Endothelial cell of umbilical vein (primary cell): ENCODE measurements around the gene ANKZF1. TPM values are rescaled to one million over a fixed set of nuclear protein-coding genes. Genes with fewer than 3 reads are reported as not detected.

ENCODE experiments used
- BruUV-seq: library from RNA; stranded (reverse); fragments of 400-500 nt; replicated peaks from 2 replicates; lab custom pipeline; 2021; lab: Mats Ljungman, UMichigan
- CTCF ChIA-PET: fragments of 300-600, 350-600 bp; sonication (Branson Sonifier 250); formaldehyde crosslinking; loops from one replicate; lab custom pipeline; 2021; ENCODE audit warnings: antibody characterized with exemption, inconsistent platforms; lab: Charles Lee
- POLR2A ChIA-PET: fragments of 300-600, 350-600 bp; sonication (Branson Sonifier 250); formaldehyde crosslinking; loops from one replicate; lab custom pipeline; 2021; ENCODE audit warnings: antibody characterized with exemption, inconsistent platforms; lab: Charles Lee
- DNase-seq: peaks from one replicate; pipeline ENCODE4 v3.0.0-alpha.2; 2011; ENCODE audit warnings: low read depth, low spot score
- FAIRE-seq: peaks from 2 replicates; lab custom pipeline; 2011; peaks lifted over from hg19 to GRCh38; lab: Jason Lieb, UNC
- H2AFZ ChIP-seq: 2 replicates; pipeline ENCODE4 v1.6.0; 2012; ENCODE audit warnings: low read depth, low read length, control low read depth, inconsistent platforms
- H3K27ac ChIP-seq: 2 replicates; pipeline ENCODE4 v1.5.1; 2011; ENCODE audit warnings: low read depth, mild to moderate bottlenecking, control low read depth, low read length, moderate library complexity; ENCODE audit not compliant: insufficient read depth
- H3K27me3 ChIP-seq, 2 experiments: 2 replicates each; pipeline versions ENCODE4 v1.6.0 to v1.6.1; 2011; ENCODE audit warnings: low read length in 2 of 2, mixed read lengths in 1 of 2; ENCODE audit not compliant: control insufficient read depth in 2 of 2, insufficient read depth in 2 of 2
- H3K36me3 ChIP-seq, 2 experiments: 2 replicates in 1 of 2; 3 replicates in 1 of 2; pipeline ENCODE4 v1.5.1; 2011; ENCODE audit warnings: low read length in 2 of 2, mild to moderate bottlenecking in 1 of 2, moderate library complexity in 1 of 2; ENCODE audit not compliant: control insufficient read depth in 2 of 2, insufficient read depth in 2 of 2; ENCODE audit errors: extremely low read depth in 1 of 2
- H3K4me1 ChIP-seq: 3 replicates; pipeline ENCODE4 v1.5.1; 2011; ENCODE audit warnings: mild to moderate bottlenecking, low read length; ENCODE audit not compliant: control insufficient read depth, insufficient read depth; ENCODE audit errors: extremely low read depth
- H3K4me2 ChIP-seq: 2 replicates; pipeline ENCODE4 v1.6.1; 2011; ENCODE audit warnings: low read length, control low read depth, mixed read lengths; ENCODE audit not compliant: insufficient read depth
- H3K4me3 ChIP-seq, 3 experiments: fragments of 200-600 bp in 1 of 3; sonication (generic), shearing (Covaris generic) in 1 of 3; replicated peaks in 1 of 3; 2 replicates each; pipeline ENCODE4 v1.5.1; 2011 to 2016; ENCODE audit warnings: control low read depth in 3 of 3, low read length in 3 of 3, mild to moderate bottlenecking in 2 of 3, inconsistent platforms in 1 of 3, low read depth in 1 of 3, moderate library complexity in 1 of 3; ENCODE audit not compliant: insufficient read depth in 1 of 3
- H3K79me2 ChIP-seq: 2 replicates; pipeline ENCODE4 v1.6.0; 2012; ENCODE audit warnings: low read length, inconsistent platforms; ENCODE audit not compliant: control insufficient read depth, insufficient read depth
- H3K9ac ChIP-seq: replicated peaks from 2 replicates; pipeline ENCODE3; 2011; ENCODE audit warnings: low read length, control low read depth; ENCODE audit not compliant: insufficient read depth; ENCODE audit errors: extremely low read depth
- H3K9me1 ChIP-seq: replicated peaks from 3 replicates; pipeline ENCODE4 v1.6.0; 2011; ENCODE audit warnings: mild to moderate bottlenecking, low read length; ENCODE audit not compliant: control insufficient read depth, insufficient read depth; ENCODE audit errors: extremely low read depth
- H3K9me3 ChIP-seq: replicated peaks from 2 replicates; pipeline ENCODE4 v1.5.1; 2012; ENCODE audit warnings: low read length, inconsistent platforms; ENCODE audit not compliant: control insufficient read depth, insufficient read depth
- H4K20me1 ChIP-seq: replicated peaks from 2 replicates; pipeline ENCODE3; 2011; ENCODE audit warnings: mild to moderate bottlenecking, low read length; ENCODE audit not compliant: control insufficient read depth, insufficient read depth; ENCODE audit errors: extremely low read depth
- EZH2 ChIP-seq: IDR thresholded peaks from 2 replicates; pipeline ENCODE4 v1.6.1; 2012; ENCODE audit warnings: borderline replicate concordance, low read depth, mild to moderate bottlenecking, moderate library complexity, low read length, inconsistent platforms; ENCODE audit not compliant: severe bottlenecking
- FOS ChIP-seq: IDR thresholded peaks from 2 replicates; pipeline ENCODE4 v1.6.1; 2011; ENCODE audit warnings: mild to moderate bottlenecking, low read length, moderate library complexity, borderline replicate concordance; ENCODE audit not compliant: insufficient read depth
- GATA2 ChIP-seq: IDR thresholded peaks from 2 replicates; pipeline ENCODE4 v1.7.0; 2011; ENCODE audit warnings: low read depth, mild to moderate bottlenecking, moderate library complexity, mixed read lengths, low read length; ENCODE audit not compliant: insufficient read length, insufficient read depth
- JUN ChIP-seq: IDR thresholded peaks from 2 replicates; pipeline ENCODE4 v1.6.1; 2011; ENCODE audit warnings: borderline replicate concordance, low read depth; ENCODE audit not compliant: insufficient read length, insufficient read depth
- MYC ChIP-seq: IDR thresholded peaks from one replicate; pipeline ENCODE4 v1.6.1; 2011; ENCODE audit warnings: mild to moderate bottlenecking, low read depth, low read length
- POLR2A ChIP-seq: IDR thresholded peaks from 2 replicates; pipeline ENCODE4 v1.6.1; 2012; ENCODE audit warnings: low read depth, mild to moderate bottlenecking, control low read depth, low read length
- POLR2AphosphoS5 ChIP-seq: IDR thresholded peaks from 2 replicates; pipeline ENCODE4 v1.6.1; 2012; ENCODE audit warnings: low read depth, mild to moderate bottlenecking, control low read depth, low read length, moderate library complexity; ENCODE audit not compliant: insufficient read depth
- dilution Hi-C: fragments of 300-500 bp; cut with MboI; formaldehyde crosslinking; loops from one replicate; pipeline ENCODE4 v1.15.0; 2019; ENCODE audit warnings: low sequenced_read_pairs; ENCODE audit not compliant: extremely low pct_ligation_motif_present
- intact Hi-C: fragments of 100-400 bp; cut with micrococcal nuclease; formaldehyde crosslinking; loops from one replicate; pipeline ENCODE4 v1.10.0; 2022
- polyA plus RNA-seq, 4 experiments: library from polyadenylated mRNA; depleted of rRNA in 3 of 4; stranded (reverse) in 3 of 4; unstranded in 1 of 4; fragments of >200 nt; gene quantifications; 2 replicates each; pipeline versions ENCODE4 v1.2.1 to v1.2.3, GENCODE V29; 2011 to 2012; ENCODE audit warnings: missing spikeins in 1 of 4
- total RNA-seq: library from RNA; stranded (reverse); gene quantifications from 2 replicates; pipeline ENCODE4 v1.2.3, GENCODE V29; 2021
- TF ChIP-seq, protein P1 (sequence below): IDR thresholded peaks from 2 replicates; pipeline ENCODE4 v1.6.1; 2011; ENCODE audit not compliant: insufficient read depth, insufficient read length
- TF ChIP-seq, protein P2 (sequence below), 2 donors: IDR thresholded peaks; 1 replicate in 1 of 2; 2 replicates in 1 of 2; pipeline ENCODE4 v1.5.1; 2011; ENCODE audit warnings: low read length in 2 of 2, mild to moderate bottlenecking in 2 of 2, moderate library complexity in 2 of 2, control low read depth in 1 of 2, inconsistent platforms in 1 of 2, low read depth in 1 of 2; ENCODE audit not compliant: insufficient read depth in 1 of 2; ENCODE audit errors: extremely low read depth in 1 of 2

The ANKZF1 gene
- total and polyA plus RNA-seq, 2 donors (not counting 3 experiments of a cell fraction or from before 2014, with no cell fraction given) = 26.5 to 36.2 TPM

DNA sequence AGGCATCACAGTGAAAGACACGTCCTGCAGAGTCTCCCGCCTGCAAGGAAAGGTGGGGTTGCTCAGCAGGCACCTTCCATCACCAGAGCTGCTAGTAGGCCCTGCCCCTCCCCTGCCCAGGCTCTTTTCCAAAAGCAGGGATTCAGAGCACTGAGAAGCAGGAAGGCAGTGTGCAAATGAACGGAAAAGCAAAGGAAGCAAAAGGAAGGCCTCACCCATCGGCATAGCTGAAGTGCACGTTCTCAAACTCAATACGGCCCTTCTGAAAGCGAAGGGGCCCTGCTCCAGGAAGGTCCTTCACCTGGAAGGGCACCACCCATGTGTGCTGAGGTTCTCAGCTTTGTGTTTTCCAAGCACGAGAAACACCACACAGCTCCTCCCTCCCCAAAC is 16.6 kb upstream of the ANKZF1 start:
- no peaks in the 10 kb centered on the region for H3K9me1 ChIP-seq
- no peaks in the 10 kb centered on the region for H4K20me1 ChIP-seq
- no peak overlapping the region for H3K4me2 ChIP-seq
- no peak overlapping the region for H2AFZ ChIP-seq
- ChIA-PET CTCF (interaction anchor here (1.4 kb wide), 1 partner anchor 183 kb away, joined by 3 read pairs; no protein-coding TSS in a partner anchor), POLR2A (no interaction called here)
- no peak overlapping the region for H3K27ac ChIP-seq
- no peak for DNase-seq
- TF ChIP-seq POLR2AphosphoS5 (no peak), FOS (no peak), EZH2 (no peak), JUN (no peak), POLR2A (no peak), MYC (no peak), GATA2 (no peak)
- TF ChIP-seq, protein P1, sequence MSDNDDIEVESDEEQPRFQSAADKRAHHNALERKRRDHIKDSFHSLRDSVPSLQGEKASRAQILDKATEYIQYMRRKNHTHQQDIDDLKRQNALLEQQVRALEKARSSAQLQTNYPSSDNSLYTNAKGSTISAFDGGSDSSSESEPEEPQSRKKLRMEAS = no peak
- TF ChIP-seq, protein P2, sequence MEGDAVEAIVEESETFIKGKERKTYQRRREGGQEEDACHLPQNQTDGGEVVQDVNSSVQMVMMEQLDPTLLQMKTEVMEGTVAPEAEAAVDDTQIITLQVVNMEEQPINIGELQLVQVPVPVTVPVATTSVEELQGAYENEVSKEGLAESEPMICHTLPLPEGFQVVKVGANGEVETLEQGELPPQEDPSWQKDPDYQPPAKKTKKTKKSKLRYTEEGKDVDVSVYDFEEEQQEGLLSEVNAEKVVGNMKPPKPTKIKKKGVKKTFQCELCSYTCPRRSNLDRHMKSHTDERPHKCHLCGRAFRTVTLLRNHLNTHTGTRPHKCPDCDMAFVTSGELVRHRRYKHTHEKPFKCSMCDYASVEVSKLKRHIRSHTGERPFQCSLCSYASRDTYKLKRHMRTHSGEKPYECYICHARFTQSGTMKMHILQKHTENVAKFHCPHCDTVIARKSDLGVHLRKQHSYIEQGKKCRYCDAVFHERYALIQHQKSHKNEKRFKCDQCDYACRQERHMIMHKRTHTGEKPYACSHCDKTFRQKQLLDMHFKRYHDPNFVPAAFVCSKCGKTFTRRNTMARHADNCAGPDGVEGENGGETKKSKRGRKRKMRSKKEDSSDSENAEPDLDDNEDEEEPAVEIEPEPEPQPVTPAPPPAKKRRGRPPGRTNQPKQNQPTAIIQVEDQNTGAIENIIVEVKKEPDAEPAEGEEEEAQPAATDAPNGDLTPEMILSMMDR (IDR thresholded peaks at IDR 0.05; ENCODE audit: extremely low read depth in 1 of 2, insufficient read depth in 1 of 2, low read depth in 1 of 2, low read length in 2 of 2) = no peak
- H3K4me3 ChIP-seq = no peak overlapping the region
- no peak overlapping the region for H3K9ac ChIP-seq
- no peak for FAIRE-seq
- H3K4me1 ChIP-seq = peaks cover 8% of the 10 kb centered on the region
- H3K36me3 ChIP-seq = peaks cover 3 to 13% of the 10 kb centered on the region in 2 experiments
- no peaks in the 10 kb centered on the region for H3K27me3 ChIP-seq
- no peaks in the 10 kb centered on the region for H3K9me3 ChIP-seq
- dilution Hi-C loops (no loop called here), intact Hi-C loops (no loop called here)
- BruUV-seq = no TSS peak
- no peaks in the 10 kb centered on the region for H3K79me2 ChIP-seq
